HL-60/S4 treated with retinoic acid at 250 ng/mL for 4 days and 3 days (cell line): ENCODE results near the gene CATSPERB.
"Not testable (repeated sequence)": the region's sequence is repeated elsewhere in the genome, so short reads cannot be mapped to it uniquely, and the experiment has no call there.

Source experiments
- in situ Hi-C: fragments of 300-500 bp; cut with MboI; formaldehyde crosslinking; loops from 2 replicates; pipeline ENCODE4 v1.7.0; 2022; ENCODE audit warnings: low sequenced_read_pairs

Gene CATSPERB

GRCh38 chr14:91677687-91678086 is 54.2 kb downstream of the CATSPERB start:
- in situ Hi-C loops, result not testable (repeated sequence)

- in situ Hi-C loops, result no loop called here
These were observed 57.0 kb downstream of the CATSPERB start for GRCh38 chr14:91674911-91675310.

- in situ Hi-C loops, result no loop called here
These were observed 62.0 kb downstream of the CATSPERB start for GRCh38 chr14:91669867-91670266.

GRCh38 chr14:91667101-91667500 is 64.8 kb downstream of the CATSPERB start:
- in situ Hi-C loops, result not testable (repeated sequence)

GRCh38 chr14:91660790-91661189 is 71.1 kb downstream of the CATSPERB start:
- in situ Hi-C loops, result no loop called here

- in situ Hi-C loops, result no loop called here
These were observed 77.0 kb downstream of the CATSPERB start for GRCh38 chr14:91654836-91655235.

- in situ Hi-C loops, result no loop called here
These were observed 78.4 kb downstream of the CATSPERB start for GRCh38 chr14:91653451-91653850.

GRCh38 chr14:91649930-91650329 is 82.0 kb downstream of the CATSPERB start:
- in situ Hi-C loops, result no loop called here

GRCh38 chr14:91647856-91648255 is 84.0 kb downstream of the CATSPERB start:
- in situ Hi-C loops, result no loop called here

GRCh38 chr14:91636604-91637003 is 95.3 kb downstream of the CATSPERB start:
- in situ Hi-C loops, result no loop called here

- in situ Hi-C loops, result no loop called here
These were observed 107.1 kb downstream of the CATSPERB start for GRCh38 chr14:91624757-91625156.

GRCh38 chr14:91614187-91614586 is 117.7 kb downstream of the CATSPERB start:
- in situ Hi-C loops, result no loop called here

GRCh38 chr14:91613459-91614112 is 118.3 kb downstream of the CATSPERB start:
- in situ Hi-C loops, result no loop called here

GRCh38 chr14:91611528-91611927 is 120.4 kb downstream of the CATSPERB start:
- in situ Hi-C loops, result no loop called here

GRCh38 chr14:91609161-91609560 is 122.7 kb downstream of the CATSPERB start:
- in situ Hi-C loops, result no loop called here

- in situ Hi-C loops, result no loop called here
These were observed 124.4 kb downstream of the CATSPERB start for GRCh38 chr14:91607322-91608047.

- in situ Hi-C loops, result no loop called here
These were observed 125.0 kb downstream of the CATSPERB start for GRCh38 chr14:91606851-91607250.

GRCh38 chr14:91604611-91605010 is 127.3 kb downstream of the CATSPERB start:
- in situ Hi-C loops, result not testable (repeated sequence)

- in situ Hi-C loops, result no loop called here
These were observed 131.9 kb downstream of the CATSPERB start for GRCh38 chr14:91599994-91600393.

- in situ Hi-C loops, result no loop called here
These were observed 136.2 kb downstream of the CATSPERB start for GRCh38 chr14:91595736-91596135.

GRCh38 chr14:91593957-91594356 is 137.9 kb downstream of the CATSPERB start:
- in situ Hi-C loops, result not testable (repeated sequence)

GRCh38 chr14:91586410-91586809 is 145.5 kb downstream of the CATSPERB start:
- in situ Hi-C loops, result no loop called here
